Lower lobe of right lung (tissue), 2 donors: ENCODE results near the gene NAPB. TPM values are rescaled to one million over a fixed set of nuclear protein-coding genes. Genes with fewer than 3 reads are reported as not detected.

Source experiments
- ATAC-seq, 2 donors: fragments of 200-7000 bp; cut with Tn5 transposase; one replicate each; pipeline ENCODE4 v1.9.1; 2020 to 2022; ENCODE audit warnings: mild to moderate bottlenecking in 2 of 2, moderate library complexity in 2 of 2
- DNase-seq: peaks from one replicate; pipeline ENCODE4 v3.0.0-alpha.2; 2020
- H3K27ac ChIP-seq: fragments of 200-600 bp; one replicate; pipeline ENCODE4 v1.8.0; 2022
- H3K27me3 ChIP-seq: fragments of 200-600 bp; one replicate; pipeline ENCODE4 v1.8.0; 2022; ENCODE audit warnings: low read depth
- H3K36me3 ChIP-seq: fragments of 200-600 bp; one replicate; pipeline ENCODE4 v1.8.0; 2022; ENCODE audit warnings: mild to moderate bottlenecking
- H3K4me1 ChIP-seq: fragments of 200-600 bp; one replicate; pipeline ENCODE4 v1.8.0; 2022
- H3K4me3 ChIP-seq: fragments of 200-600 bp; one replicate; pipeline ENCODE4 v1.8.0; 2022; ENCODE audit warnings: mild to moderate bottlenecking
- H3K9me3 ChIP-seq: fragments of 200-600 bp; one replicate; pipeline ENCODE4 v1.8.0; 2022
- CTCF ChIP-seq: fragments of 200-600 bp; IDR thresholded peaks from one replicate; pipeline ENCODE4 v1.8.0; 2022; ENCODE audit warnings: antibody characterized with exemption, mild to moderate bottlenecking
- intact Hi-C: fragments of 100-400 bp; cut with DNase I; formaldehyde crosslinking; loops from one replicate; pipeline ENCODE4 v1.11.0; 2022
- total RNA-seq: library from RNA; stranded (reverse); fragmentation: NEBNext Ultra II Directional; extraction: Animal tissue kit (Norgen Biotek cat#: 25700); gene quantifications from one replicate; pipeline ENCODE4 v1.2.1, GENCODE V29; 2021
- donor health status: DM: no; HTN: yes; CAD: no; lungs with severe emphysema.

Gene NAPB
- total RNA-seq, 1 donor from 2014 or later, result 11.0 TPM

- Histone ChIP-seq H3K9me3 (no peaks in the 10 kb centered on the region), H3K27me3 (no peaks in the 10 kb centered on the region), H3K36me3 (no peaks in the 10 kb centered on the region), H3K4me1 (no peaks in the 10 kb centered on the region), H3K27ac (no peak overlapping the region), H3K4me3 (no peak overlapping the region)
- no peak for ATAC-seq
- TF ChIP-seq CTCF, result no peak
- intact Hi-C loops, result no loop called here
- no peak for DNase-seq
Measured at GRCh38 chr20:23438661-23439060, 17.4 kb upstream of the NAPB start.

GRCh38 chr20:23437126-23437899 lies 16.0 kb upstream of the NAPB start:
- Histone ChIP-seq H3K27me3 (no peaks in the 10 kb centered on the region), H3K4me3 (no peak overlapping the region), H3K4me1 (no peaks in the 10 kb centered on the region), H3K36me3 (no peaks in the 10 kb centered on the region), H3K9me3 (no peaks in the 10 kb centered on the region), H3K27ac (no peak overlapping the region)
- no peak for TF ChIP-seq CTCF
- DNase-seq, result no peak
- ATAC-seq, result no peak
- intact Hi-C loops, result no loop called here

GRCh38 chr20:23436681-23437080 lies 15.4 kb upstream of the NAPB start:
- TF ChIP-seq CTCF, result no peak
- no peak for DNase-seq
- no peaks in the 10 kb centered on the region for H3K36me3 ChIP-seq
- H3K9me3 ChIP-seq, result no peaks in the 10 kb centered on the region
- no peak overlapping the region for H3K27ac ChIP-seq
- H3K4me1 ChIP-seq, result no peaks in the 10 kb centered on the region
- no peak for ATAC-seq
- intact Hi-C loops, result no loop called here
- H3K4me3 ChIP-seq, result no peak overlapping the region
- no peaks in the 10 kb centered on the region for H3K27me3 ChIP-seq

- peak in 1 of 2 donors; percentile 30 for ATAC-seq
Measured at GRCh38 chr20:23435626-23436539, 14.6 kb upstream of the NAPB start.

More at GRCh38 chr20:23435626-23436539, 14.6 kb upstream of the NAPB start:
- Histone ChIP-seq H3K4me3 (no peak overlapping the region), H3K9me3 (no peaks in the 10 kb centered on the region), H3K27ac (no peak overlapping the region), H3K36me3 (no peaks in the 10 kb centered on the region), H3K27me3 (no peaks in the 10 kb centered on the region), H3K4me1 (no peaks in the 10 kb centered on the region)
- no peak for DNase-seq
- no peak for TF ChIP-seq CTCF
- intact Hi-C loops, result no loop called here
